ENCODE data around the gene ZNF653.
"Not testable (repeated sequence)": the region's sequence is repeated elsewhere in the genome, so short reads cannot be mapped to it uniquely, and the experiment has no call there.

ZNF653 gene

DNA sequence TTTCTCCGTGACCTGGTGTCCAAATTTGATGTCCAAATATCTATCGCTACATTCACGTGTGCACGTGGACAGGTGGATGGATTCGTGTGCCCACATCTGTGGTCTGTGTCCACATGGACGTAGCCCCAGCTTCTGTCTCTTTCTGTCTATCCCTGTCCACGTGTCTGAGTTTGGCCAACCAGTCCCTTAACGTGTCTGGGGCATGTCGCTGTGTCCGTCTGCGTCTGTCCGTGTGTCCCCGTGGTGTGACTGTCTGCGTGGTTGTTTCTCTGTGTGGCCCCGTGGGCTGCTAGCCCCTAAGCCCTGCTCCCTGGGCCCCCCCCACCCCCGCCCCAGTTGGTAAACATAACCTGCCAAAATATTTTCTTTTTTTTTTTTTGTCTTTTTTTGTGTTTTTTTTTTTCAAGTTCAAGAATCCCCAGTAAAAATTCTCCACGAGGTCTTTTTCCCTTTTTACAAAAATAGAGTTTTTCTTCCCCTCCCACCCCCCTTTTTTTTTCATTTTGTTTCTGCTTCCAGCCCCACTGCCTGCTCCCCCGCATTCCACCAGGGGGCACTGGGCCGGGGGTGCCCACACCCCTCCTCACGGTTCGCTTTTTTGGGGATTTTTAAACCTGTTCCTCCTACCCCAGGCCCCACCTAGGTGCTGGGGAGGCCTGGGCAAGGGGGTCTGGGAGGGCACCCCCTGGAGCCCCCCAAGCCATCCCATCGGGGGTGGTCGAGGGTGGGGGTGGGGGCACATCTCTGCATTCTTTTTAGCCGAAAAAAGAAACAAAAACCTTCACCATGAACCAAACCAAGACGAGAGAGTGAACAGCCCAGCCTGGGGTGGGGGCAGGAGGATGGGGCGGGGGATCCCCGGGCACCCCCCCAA, 51.9 kb downstream of the ZNF653 start:
- peak; percentile 77 for DNase-seq

- DNase-seq = no peak
Measured at GRCh38 chr19:11452620-11453310, 52.9 kb downstream of the ZNF653 start.

DNA sequence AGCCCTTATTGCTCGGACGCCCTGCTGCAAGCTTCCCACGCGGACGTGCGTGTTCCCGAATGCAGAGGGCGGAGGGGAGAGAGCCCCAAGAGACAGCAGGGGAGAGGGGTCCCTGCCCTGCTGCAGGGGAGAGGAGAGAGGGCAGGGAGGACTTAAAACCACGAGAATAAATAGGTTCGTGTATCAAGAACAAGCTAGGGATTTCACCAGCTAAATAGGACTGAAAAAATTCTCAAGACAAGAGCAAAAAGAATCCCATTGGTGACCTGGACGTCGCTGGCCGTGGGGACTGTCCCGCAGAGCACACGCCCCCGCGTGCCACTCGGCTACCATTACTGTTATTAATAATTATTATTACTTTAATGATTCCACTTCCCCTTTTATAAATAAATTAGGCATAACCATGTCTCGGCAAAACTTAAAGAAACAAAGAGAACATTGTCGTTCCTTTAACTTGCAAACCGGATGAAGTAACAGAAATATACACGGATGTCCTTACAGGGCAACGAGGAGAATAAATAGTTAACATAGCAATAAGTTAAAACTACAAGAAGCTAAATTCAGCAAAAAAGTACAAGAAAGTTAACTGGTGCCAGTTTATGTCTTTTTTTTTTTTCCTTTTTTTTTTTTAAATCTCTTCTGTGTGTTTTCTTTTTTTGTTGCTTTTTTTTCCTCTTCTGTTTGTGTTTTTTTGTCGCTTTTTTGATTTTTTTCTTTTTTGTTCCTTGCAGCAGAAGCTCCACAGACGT, 53.6 kb downstream of the ZNF653 start:
- no peak for DNase-seq

DNA sequence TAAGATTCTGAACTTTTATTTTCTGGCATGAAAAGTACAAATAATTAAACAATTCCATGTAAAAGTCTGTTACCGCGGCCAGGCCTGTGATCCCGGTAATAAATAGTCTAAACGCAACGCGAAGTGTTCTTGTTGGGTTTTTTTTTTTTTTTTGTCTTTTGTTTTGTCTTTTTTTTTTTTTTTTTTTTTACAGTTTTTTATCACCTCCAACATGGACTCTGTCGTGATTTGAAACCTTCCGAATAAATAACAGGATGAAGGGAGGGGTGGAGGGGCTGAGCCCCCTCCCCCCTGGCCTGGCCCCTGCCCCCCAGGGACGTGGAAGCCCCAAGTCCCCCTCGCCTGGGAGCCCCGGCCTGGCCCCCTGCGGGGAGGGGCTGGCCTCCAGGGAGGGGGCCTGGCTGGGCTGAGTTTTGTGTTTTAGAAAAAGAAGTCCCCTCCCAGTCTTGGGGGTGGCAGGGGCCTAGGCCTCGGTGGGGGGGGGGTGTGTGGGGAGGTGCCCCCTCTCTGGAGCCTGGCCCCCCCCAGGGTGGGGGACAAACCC, 54.2 kb downstream of the ZNF653 start:
- no peak for DNase-seq

- no peak for DNase-seq
Measured at GRCh38 chr19:11450570-11451326, 54.9 kb downstream of the ZNF653 start.

GRCh38 chr19:11448923-11449554, 56.6 kb downstream of the ZNF653 start:
- no peak for DNase-seq

DNA sequence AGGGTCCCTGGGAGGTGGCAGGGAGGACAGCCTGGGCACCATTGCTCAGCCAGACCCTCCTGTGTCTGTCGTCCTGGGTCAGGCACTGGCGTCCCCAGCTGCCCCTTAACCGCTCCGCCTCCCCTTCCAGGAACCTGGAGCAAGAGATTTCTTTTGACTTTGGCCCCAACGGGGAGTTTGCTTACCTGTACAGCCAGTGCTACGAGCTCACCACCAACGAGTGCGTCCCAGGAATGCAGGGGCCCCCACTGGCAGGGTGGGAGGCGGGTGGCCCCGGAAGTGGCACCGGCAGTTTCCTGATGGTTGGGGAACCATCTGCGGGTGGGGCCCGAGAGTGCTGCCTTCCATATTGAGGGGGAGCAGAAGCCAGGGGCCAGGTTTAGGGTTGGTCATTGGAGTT, 57.2 kb downstream of the ZNF653 start:
- no peak for DNase-seq

DNA sequence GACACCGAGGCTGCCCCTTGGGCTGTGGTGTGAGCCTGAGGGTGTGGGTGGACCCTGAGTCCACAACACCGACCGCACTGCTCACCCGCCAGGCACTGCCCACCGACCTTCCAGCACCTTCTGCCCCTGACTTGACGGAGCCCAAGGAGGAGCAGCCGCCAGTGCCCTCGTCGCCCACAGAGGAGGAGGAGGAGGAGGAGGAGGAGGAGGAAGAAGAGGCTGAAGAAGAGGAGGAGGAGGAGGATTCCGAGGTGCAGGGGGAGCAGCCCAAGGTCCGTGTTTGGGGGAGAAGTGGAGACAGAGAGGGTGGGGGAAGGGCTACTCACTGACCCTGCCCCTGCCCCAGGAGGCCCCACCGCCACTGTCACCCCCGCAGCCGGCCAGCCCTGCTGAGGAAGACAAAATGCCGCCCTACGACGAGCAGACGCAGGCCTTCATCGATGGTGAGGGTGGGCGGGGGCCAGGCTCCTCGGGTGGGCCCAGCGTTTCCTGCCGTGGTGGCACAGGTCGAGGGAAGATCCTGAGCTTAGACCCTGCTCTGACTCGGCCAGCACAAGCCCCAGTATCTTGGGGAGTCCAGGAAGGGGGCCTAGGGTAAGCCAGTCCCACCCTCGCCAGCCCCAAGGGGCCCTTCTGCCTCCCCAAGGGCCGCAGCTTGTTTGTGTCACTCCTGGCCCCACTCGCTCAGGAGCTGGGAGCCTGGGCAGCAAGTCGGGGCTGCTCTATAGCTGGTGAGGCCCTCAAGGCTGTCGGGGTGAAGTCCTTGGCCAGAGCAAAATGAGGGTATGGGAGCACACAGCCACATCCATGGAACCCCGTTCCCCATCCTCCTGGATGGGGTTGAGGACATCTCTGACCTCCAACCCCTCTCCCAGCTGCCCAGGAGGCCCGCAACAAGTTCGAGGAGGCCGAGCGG, 58.0 kb downstream of the ZNF653 start:
- DNase-seq = no peak

GRCh38 chr19:11446652-11447301, 58.9 kb downstream of the ZNF653 start:
- DNase-seq = peak; percentile 86

GRCh38 chr19:11446271-11446651, 59.4 kb downstream of the ZNF653 start:
- DNase-seq = no peak

- DNase-seq = no peak
Measured at GRCh38 chr19:11445141-11445540, 60.5 kb downstream of the ZNF653 start.

- DNase-seq = no peak
Measured at GRCh38 chr19:11444059-11444458, 61.6 kb downstream of the ZNF653 start.

GRCh38 chr19:11437955-11438354, 67.7 kb downstream of the ZNF653 start:
- no peak for DNase-seq

DNA sequence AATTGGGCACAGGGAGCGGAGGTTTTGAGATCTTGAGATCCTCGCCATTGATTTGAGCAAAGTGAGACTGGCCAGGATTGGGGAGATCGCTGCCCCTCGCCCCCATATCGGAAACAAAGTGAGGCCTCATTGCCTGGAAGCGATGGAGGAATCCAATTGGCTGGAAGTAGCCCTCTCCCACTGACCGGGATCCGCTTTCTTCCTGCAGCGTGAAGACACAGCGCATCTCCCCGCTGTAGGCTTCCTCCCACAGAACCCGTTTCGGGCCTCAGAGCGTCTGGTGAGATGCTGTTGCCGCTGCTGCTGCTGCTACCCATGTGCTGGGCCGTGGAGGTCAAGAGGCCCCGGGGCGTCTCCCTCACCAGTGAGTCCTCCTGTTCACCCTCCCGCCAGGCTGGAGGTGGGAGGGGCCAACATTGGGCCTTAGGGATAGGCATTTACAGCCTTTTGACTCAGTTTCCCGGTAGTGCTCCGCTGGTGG, 69.8 kb downstream of the ZNF653 start:
- no peak for DNase-seq

GRCh38 chr19:11435057-11435832, 70.4 kb downstream of the ZNF653 start, which contains the start of the genes ODAD3 and PRKCSH:
TSS of gene ODAD3 (minus strand) at chr19:11435121. CDS start at chr19:11435016, 105 bp downstream.
TSS of gene PRKCSH (plus strand) at chr19:11435635. CDS start at chr19:11436118, 483 bp downstream.
- peak; percentile 69 for DNase-seq

DNA sequence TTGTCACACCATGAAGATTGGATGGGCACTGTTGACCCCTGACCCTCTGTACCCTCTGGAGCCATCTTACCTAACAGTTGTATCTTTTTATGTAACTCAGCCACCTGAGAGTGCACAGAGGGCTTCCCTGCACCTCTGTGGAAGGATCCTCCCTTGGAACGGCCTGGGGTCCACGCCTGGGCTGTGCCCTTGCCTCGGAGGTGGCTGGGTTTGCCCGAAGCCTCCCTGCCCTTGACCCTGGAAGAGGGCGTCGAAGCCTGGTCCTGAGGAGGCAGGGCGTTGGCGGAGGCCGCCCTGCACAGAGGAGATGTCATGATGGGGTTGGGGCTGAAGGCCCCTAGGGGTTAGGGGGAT, 71.0 kb downstream of the ZNF653 start:
- DNase-seq = no peak

DNA sequence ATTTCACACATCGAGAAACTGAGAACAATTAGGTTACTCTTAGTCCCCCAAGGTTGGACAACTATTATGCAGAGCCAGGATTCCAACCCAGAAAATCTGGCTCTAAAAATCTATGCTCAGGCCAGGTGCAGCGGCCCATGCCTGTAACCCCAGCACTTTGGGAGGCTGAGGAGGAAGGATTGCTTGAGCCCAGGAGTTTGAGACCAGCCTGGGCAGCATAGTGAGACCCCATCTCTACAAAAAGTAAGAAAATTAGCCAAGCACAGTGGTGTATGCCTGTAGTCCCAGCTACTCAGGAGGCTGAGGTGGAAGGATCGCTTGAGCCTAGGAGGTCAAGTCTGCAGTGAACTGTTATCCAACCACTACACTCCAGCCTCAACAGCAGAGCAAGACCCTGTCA, 72.1 kb downstream of the ZNF653 start:
- not testable (repeated sequence) for DNase-seq
